CD14-positive monocyte (primary cell): Measurements from ENCODE around the gene MBD2. TPM values are rescaled to one million over a fixed set of nuclear protein-coding genes. Genes with fewer than 3 reads are reported as not detected.
"Not testable (repeated sequence)": the region's sequence is repeated elsewhere in the genome, so short reads cannot be mapped to it uniquely, and the experiment has no call there.

Experiments
- DNase-seq, 3 donors: peaks; one replicate each; pipeline ENCODE4 v3.0.0-alpha.2; 2011 to 2022
- H2AFZ ChIP-seq: 2 replicates; pipeline ENCODE4 v1.6.0; 2012; ENCODE audit warnings: mild to moderate bottlenecking, low read depth, low read length, inconsistent platforms; ENCODE audit not compliant: insufficient read depth, poor library complexity, severe bottlenecking
- H3K27ac ChIP-seq, 2 donors: 1 replicate in 1 of 2; 2 replicates in 1 of 2; pipeline ENCODE4 v1.5.1; 2012 to 2013; ENCODE audit warnings: low read length in 2 of 2, control low read depth in 1 of 2, inconsistent platforms in 1 of 2, low read depth in 1 of 2, mild to moderate bottlenecking in 1 of 2
- H3K27me3 ChIP-seq, 2 donors: one replicate each; pipeline versions ENCODE4 v1.6.0 to v1.6.1; 2011 to 2013; ENCODE audit warnings: low read length in 2 of 2; ENCODE audit not compliant: control insufficient read depth in 2 of 2, insufficient read depth in 2 of 2
- H3K36me3 ChIP-seq, 2 donors: replicated peaks in 1 of 2; 1 replicate in 1 of 2; 2 replicates in 1 of 2; pipeline versions ENCODE4 v1.5.1 to v1.6.1; 2012 to 2013; ENCODE audit warnings: low read length in 2 of 2, control low read depth in 1 of 2, inconsistent platforms in 1 of 2, mild to moderate bottlenecking in 1 of 2; ENCODE audit not compliant: insufficient read depth in 2 of 2, control insufficient read depth in 1 of 2
- H3K4me1 ChIP-seq, 2 donors: 1 replicate in 1 of 2; 2 replicates in 1 of 2; pipeline versions ENCODE4 v1.5.1 to v1.6.1; 2012 to 2013; ENCODE audit warnings: low read length in 2 of 2, control low read depth in 1 of 2, inconsistent platforms in 1 of 2, mild to moderate bottlenecking in 1 of 2, moderate library complexity in 1 of 2; ENCODE audit not compliant: insufficient read depth in 2 of 2, control insufficient read depth in 1 of 2
- H3K4me2 ChIP-seq: replicated peaks from 2 replicates; pipeline ENCODE3; 2012; ENCODE audit warnings: low read length, moderate library complexity, mild to moderate bottlenecking; ENCODE audit not compliant: poor library complexity, severe bottlenecking; ENCODE audit errors: extremely low read depth
- H3K4me3 ChIP-seq, 3 experiments: fragments of 200-600 bp in 1 of 3; sonication (generic) in 1 of 3; replicated peaks in 1 of 3; 1 replicate in 2 of 3; 2 replicates in 1 of 3; pipeline ENCODE4 v1.5.1; 2011 to 2013; ENCODE audit warnings: low read length in 3 of 3, mild to moderate bottlenecking in 3 of 3, control low read depth in 2 of 3, low read depth in 2 of 3, inconsistent platforms in 1 of 3, moderate library complexity in 1 of 3
- H3K79me2 ChIP-seq: 2 replicates; pipeline ENCODE4 v1.6.0; 2012; ENCODE audit warnings: mild to moderate bottlenecking, control low read depth, inconsistent platforms, low read length, moderate library complexity; ENCODE audit not compliant: insufficient read depth
- H3K9ac ChIP-seq: 2 replicates; pipeline ENCODE4 v1.6.0; 2017; ENCODE audit warnings: low read length, mild to moderate bottlenecking; ENCODE audit not compliant: insufficient read depth, poor library complexity, severe bottlenecking
- H3K9me3 ChIP-seq, 2 donors: replicated peaks in 1 of 2; 1 replicate in 1 of 2; 2 replicates in 1 of 2; pipeline versions ENCODE4 v1.5.1 to v1.6.1; 2012 to 2013; ENCODE audit warnings: low read length in 2 of 2, control low read depth in 1 of 2; ENCODE audit not compliant: control insufficient read depth in 1 of 2, insufficient read depth in 1 of 2
- H4K20me1 ChIP-seq: 2 replicates; pipeline ENCODE4 v1.6.0; 2012; ENCODE audit warnings: mild to moderate bottlenecking, low read length, control low read depth, moderate library complexity; ENCODE audit not compliant: insufficient read depth
- H3K27ac Mint-ChIP-seq, 7 donors: one replicate each; pipeline ENCODE4 v1.8.0; 2020; ENCODE audit warnings: mild to moderate bottlenecking in 7 of 7, mixed read lengths in 7 of 7, moderate library complexity in 6 of 7, inconsistent platforms in 2 of 7
- H3K27me3 Mint-ChIP-seq, 3 donors: one replicate each; pipeline ENCODE4 v1.8.0; 2021 to 2022; ENCODE audit warnings: low read depth in 3 of 3, mild to moderate bottlenecking in 3 of 3, mixed read lengths in 3 of 3, moderate library complexity in 3 of 3, inconsistent platforms in 1 of 3
- H3K36me3 Mint-ChIP-seq, 2 donors: one replicate each; pipeline ENCODE4 v1.8.0; 2020; ENCODE audit warnings: mixed read lengths in 2 of 2, inconsistent platforms in 1 of 2, mild to moderate bottlenecking in 1 of 2
- H3K4me1 Mint-ChIP-seq: one replicate; pipeline ENCODE4 v1.8.0; 2020; ENCODE audit warnings: mild to moderate bottlenecking, mixed read lengths
- H3K4me3 Mint-ChIP-seq, 2 donors: one replicate each; pipeline ENCODE4 v1.8.0; 2020; ENCODE audit warnings: mild to moderate bottlenecking in 2 of 2, mixed read lengths in 2 of 2, moderate library complexity in 1 of 2
- H3K9me3 Mint-ChIP-seq, 7 donors: one replicate each; pipeline ENCODE4 v1.8.0; 2020 to 2022; ENCODE audit warnings: mixed read lengths in 7 of 7, mild to moderate bottlenecking in 6 of 7, moderate library complexity in 6 of 7, inconsistent platforms in 2 of 7
- WGBS: methylation state at CpG from one replicate; pipeline ENCODE4 v1.1.5; 2013; ENCODE audit warnings: missing lambda C conversion rate; ENCODE audit not compliant: insufficient coverage; 5-methylcytosine and 5-hydroxymethylcytosine counted together
- intact Hi-C, 2 donors: fragments of 100-400 bp; cut with micrococcal nuclease; formaldehyde crosslinking; loops; one replicate each; pipeline versions ENCODE4 v1.15.0 to v1.15.1; 2023
- polyA plus RNA-seq, 3 donors: library from polyadenylated mRNA; depleted of rRNA in 1 of 3; unstranded in 2 of 3; stranded (reverse) in 1 of 3; fragments of 300-500 nt in 2 of 3; fragments of >200 nt in 1 of 3; fragmentation: Illumina TruSeq in 2 of 3; gene quantifications; 1 replicate in 2 of 3; 2 replicates in 1 of 3; pipeline ENCODE4 v1.2.3, GENCODE V29; 2012 to 2021
- TF ChIP-seq, protein P1 (sequence below): fragments of 200-600 bp; IDR thresholded peaks from one replicate; pipeline ENCODE4 v1.8.0; 2022; ENCODE audit warnings: antibody characterized with exemption, mild to moderate bottlenecking

MBD2 gene
- polyA plus RNA-seq, 3 donors = 11.6 to 64.9 (median 25.2) TPM

DNA sequence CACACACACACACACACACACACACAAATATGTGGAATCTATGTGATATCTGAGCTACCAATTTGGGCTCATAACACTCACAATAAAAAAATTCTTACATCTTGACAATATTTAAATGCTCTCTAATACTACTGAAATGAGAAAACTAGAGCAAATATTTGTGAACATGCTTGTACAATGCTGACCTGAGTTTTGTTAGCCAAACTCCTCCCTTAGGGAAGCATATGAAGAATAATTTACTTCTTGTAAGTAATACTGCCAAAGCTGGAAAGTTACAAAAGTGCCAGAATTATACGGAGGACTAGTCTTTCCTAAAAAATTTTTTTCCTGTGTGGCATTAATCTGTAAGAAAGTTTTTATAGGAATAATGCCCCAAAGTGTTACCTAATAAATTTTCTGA is 18.5 kb downstream of the MBD2 start:
- TF ChIP-seq, protein P1, sequence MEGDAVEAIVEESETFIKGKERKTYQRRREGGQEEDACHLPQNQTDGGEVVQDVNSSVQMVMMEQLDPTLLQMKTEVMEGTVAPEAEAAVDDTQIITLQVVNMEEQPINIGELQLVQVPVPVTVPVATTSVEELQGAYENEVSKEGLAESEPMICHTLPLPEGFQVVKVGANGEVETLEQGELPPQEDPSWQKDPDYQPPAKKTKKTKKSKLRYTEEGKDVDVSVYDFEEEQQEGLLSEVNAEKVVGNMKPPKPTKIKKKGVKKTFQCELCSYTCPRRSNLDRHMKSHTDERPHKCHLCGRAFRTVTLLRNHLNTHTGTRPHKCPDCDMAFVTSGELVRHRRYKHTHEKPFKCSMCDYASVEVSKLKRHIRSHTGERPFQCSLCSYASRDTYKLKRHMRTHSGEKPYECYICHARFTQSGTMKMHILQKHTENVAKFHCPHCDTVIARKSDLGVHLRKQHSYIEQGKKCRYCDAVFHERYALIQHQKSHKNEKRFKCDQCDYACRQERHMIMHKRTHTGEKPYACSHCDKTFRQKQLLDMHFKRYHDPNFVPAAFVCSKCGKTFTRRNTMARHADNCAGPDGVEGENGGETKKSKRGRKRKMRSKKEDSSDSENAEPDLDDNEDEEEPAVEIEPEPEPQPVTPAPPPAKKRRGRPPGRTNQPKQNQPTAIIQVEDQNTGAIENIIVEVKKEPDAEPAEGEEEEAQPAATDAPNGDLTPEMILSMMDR = no peak
- Histone ChIP-seq H3K27me3 (no peaks in the 10 kb centered on the region), H3K36me3 (peaks cover 33 to 42% of the 10 kb centered on the region in 2 donors), H3K4me3 (no peak overlapping the region), H3K4me2 (no peak overlapping the region), H3K27ac (peak overlapping the region in 1 of 2 donors; percentile 33), H2AFZ (no peak overlapping the region), H4K20me1 (peaks cover 99% of the 10 kb centered on the region), H3K4me1 (peaks cover 11 to 28% of the 10 kb centered on the region in 2 donors), H3K79me2 (peaks cover 95% of the 10 kb centered on the region), H3K9me3 (no peaks in the 10 kb centered on the region), H3K9ac (no peak overlapping the region)
- Mint-ChIP-seq H3K4me1 (peaks cover 26% of the 10 kb centered on the region), H3K36me3 (peaks cover 33 to 46% of the 10 kb centered on the region in 2 donors), H3K27ac (peak overlapping the region in 3 of 7 donors; percentile 5 to 60 (median 25)), H3K9me3 (no peaks in the 10 kb centered on the region), H3K27me3 (no peaks in the 10 kb centered on the region), H3K4me3 (no peak overlapping the region)
- no peak for DNase-seq
- WGBS = no CpG with 5 or more reads among the region's 1 CpG
- intact Hi-C loops = no loop called here

DNA sequence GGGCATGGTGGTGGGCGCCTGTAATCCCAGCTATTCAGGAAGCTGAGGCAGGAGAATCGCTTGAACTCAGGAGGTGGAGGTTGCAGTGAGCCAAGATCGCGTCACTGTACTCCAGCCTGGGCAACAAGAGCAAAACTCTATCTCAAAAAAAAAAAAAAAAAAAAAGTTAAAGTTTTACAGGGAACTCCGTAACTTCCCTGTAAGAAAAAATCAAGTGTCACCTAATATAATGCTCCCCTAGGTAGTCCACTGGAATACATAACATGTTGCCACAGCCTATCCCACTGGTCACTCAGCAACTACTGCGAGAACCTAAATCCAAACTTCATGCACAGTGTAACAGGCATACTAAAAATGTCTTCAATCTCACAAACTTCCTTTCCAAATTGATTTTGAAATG is 19.0 kb downstream of the MBD2 start:
- H3K4me2 ChIP-seq, H3K27me3 Mint-ChIP-seq, DNase-seq, intact Hi-C loops, H3K9me3 Mint-ChIP-seq, H3K9me3 ChIP-seq, H3K9ac ChIP-seq, H2AFZ ChIP-seq, H3K4me3 Mint-ChIP-seq, H3K27me3 ChIP-seq, H3K4me3 ChIP-seq: not testable (repeated sequence)
- Histone ChIP-seq H4K20me1 (peaks cover 99% of the 10 kb centered on the region), H3K36me3 (peaks cover 34 to 47% of the 10 kb centered on the region in 2 donors), H3K4me1 (peaks cover 9 to 23% of the 10 kb centered on the region in 2 donors), H3K27ac (peak overlapping the region in 1 of 2 donors; percentile 33), H3K79me2 (peaks cover 93% of the 10 kb centered on the region)
- Mint-ChIP-seq H3K4me1 (peaks cover 24% of the 10 kb centered on the region), H3K36me3 (peaks cover 34 to 50% of the 10 kb centered on the region in 2 donors), H3K27ac (peak overlapping the region in 3 of 7 donors; percentile 5 to 60 (median 25))
- WGBS = 100% methylated on average over 3 of the region's 6 CpGs
